Endothelial cell of umbilical vein (primary cell): ENCODE data around the gene PRRX2.

Source experiments
- CTCF ChIP-seq, 2 donors: IDR thresholded peaks; 1 replicate in 1 of 2; 2 replicates in 1 of 2; pipeline ENCODE4 v1.5.1; 2011; ENCODE audit warnings: low read length in 2 of 2, mild to moderate bottlenecking in 2 of 2, moderate library complexity in 2 of 2, control low read depth in 1 of 2, inconsistent platforms in 1 of 2, low read depth in 1 of 2; ENCODE audit not compliant: insufficient read depth in 1 of 2; ENCODE audit errors: extremely low read depth in 1 of 2
- MAX ChIP-seq: IDR thresholded peaks from 2 replicates; pipeline ENCODE4 v1.6.1; 2011; ENCODE audit not compliant: insufficient read depth, insufficient read length
- MYC ChIP-seq: IDR thresholded peaks from one replicate; pipeline ENCODE4 v1.6.1; 2011; ENCODE audit warnings: mild to moderate bottlenecking, low read depth, low read length
- POLR2A ChIP-seq: IDR thresholded peaks from 2 replicates; pipeline ENCODE4 v1.6.1; 2012; ENCODE audit warnings: low read depth, mild to moderate bottlenecking, control low read depth, low read length
- POLR2AphosphoS5 ChIP-seq: IDR thresholded peaks from 2 replicates; pipeline ENCODE4 v1.6.1; 2012; ENCODE audit warnings: low read depth, mild to moderate bottlenecking, control low read depth, low read length, moderate library complexity; ENCODE audit not compliant: insufficient read depth

GRCh38 chr9:129629251-129629820, 36.1 kb upstream of the PRRX2 start:
- TF ChIP-seq POLR2AphosphoS5: no peak
- no peak for TF ChIP-seq MYC
- no peak for TF ChIP-seq CTCF (IDR thresholded peaks at IDR 0.05; ENCODE audit: extremely low read depth in 1 of 2, insufficient read depth in 1 of 2, low read depth in 1 of 2, low read length in 2 of 2)
- TF ChIP-seq POLR2A: no peak
- TF ChIP-seq MAX: no peak
